SK-N-MC (cell line): Measurements from ENCODE around the gene STON1.

Source experiments
- EZH2 ChIP-seq: fragments of 200-600 bp; sonication (generic); IDR thresholded peaks from one replicate; pipeline ENCODE4 v1.6.1; 2017; ENCODE audit warnings: antibody characterized with exemption
- POLR2AphosphoS5 ChIP-seq: IDR thresholded peaks from 2 replicates; pipeline ENCODE4 v1.6.1; 2012; ENCODE audit warnings: mild to moderate bottlenecking, low read depth, low read length, borderline replicate concordance

DNA sequence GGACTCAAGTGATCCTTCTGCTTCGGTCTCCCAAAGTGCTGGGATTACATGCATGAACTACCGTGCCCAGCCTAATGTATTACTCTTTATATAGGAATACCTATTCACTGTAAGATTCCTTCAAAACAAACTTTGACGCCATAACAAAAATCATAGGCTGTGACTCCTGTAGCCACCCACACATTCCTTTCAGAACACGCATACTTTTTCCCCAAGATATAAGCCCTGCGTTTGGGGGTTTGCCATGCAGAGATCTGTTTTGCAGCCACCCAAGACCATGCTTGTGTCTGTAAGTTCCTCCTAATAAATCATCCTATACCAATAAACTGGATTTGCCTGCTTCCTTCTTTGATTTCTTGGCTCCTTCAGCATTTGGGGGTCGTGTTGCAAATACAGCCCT, 46.0 kb upstream of the STON1 start:
- TF ChIP-seq EZH2 = no peak
- no peak for TF ChIP-seq POLR2AphosphoS5
